Measurements from ENCODE around the gene NFU1.

NFU1 gene

DNA sequence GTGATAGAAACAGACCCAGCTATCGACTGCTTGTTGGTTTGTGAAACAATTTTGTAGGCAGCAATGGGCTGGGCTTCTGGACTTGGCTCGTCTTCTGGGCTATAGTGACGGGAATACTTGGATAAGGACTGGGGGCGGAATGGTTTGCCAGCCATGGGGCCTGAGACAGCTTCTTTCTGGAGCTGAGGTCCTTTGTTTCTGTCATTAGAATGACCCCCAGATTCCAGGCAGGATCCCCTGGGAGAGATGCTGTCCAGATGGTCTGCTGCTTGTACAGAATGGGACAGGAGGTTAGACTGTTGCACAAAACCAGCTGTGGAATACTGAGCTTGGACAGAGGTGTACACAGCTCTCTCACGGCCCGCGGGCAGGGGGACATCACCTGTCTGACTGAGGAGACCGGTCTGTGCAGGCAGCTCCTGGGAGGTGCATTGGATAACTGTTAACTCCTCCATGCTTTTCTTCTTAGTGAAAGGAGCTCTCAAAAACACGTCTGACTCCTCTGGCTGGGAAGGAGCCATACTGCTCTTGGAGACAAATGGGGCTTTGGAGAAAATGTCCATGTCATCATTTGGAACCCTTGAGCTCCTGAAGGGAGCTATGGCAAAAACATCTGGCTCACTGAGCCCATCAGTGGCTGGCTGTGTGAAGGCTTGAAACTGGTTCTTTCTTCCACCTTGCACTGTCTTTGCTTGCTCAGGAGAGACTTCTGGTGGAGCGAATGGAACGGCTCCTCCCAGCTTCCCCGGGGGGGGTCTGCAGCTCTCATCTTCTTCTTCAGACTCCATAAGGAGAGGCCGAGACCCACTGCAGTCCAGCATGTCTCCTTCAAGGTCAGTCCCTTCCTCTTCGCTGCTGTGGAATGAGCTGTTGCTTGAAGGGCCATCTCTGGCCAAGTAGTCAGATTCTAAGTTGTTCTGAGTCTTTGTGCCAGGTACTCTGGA lies 28.6 kb upstream of the NFU1 start:
- Histone ChIP-seq H3K9ac (ENCODE audit: low read depth, low read length) (no peak overlapping the region), H3K4me3 (ENCODE audit: low read depth, low read length) (no peak overlapping the region), H3K27me3 (ENCODE audit: control insufficient read depth, insufficient read depth, low read length) (no peaks in the 10 kb centered on the region), H3K4me1 (ENCODE audit: control insufficient read depth, insufficient read depth, low read length) (no peaks in the 10 kb centered on the region), H3K9me3 (ENCODE audit: control insufficient read depth, insufficient read depth, low read length) (no peaks in the 10 kb centered on the region), H3K36me3 (ENCODE audit: control insufficient read depth, insufficient read depth, low read length) (peaks cover 10% of the 10 kb centered on the region)

DNA sequence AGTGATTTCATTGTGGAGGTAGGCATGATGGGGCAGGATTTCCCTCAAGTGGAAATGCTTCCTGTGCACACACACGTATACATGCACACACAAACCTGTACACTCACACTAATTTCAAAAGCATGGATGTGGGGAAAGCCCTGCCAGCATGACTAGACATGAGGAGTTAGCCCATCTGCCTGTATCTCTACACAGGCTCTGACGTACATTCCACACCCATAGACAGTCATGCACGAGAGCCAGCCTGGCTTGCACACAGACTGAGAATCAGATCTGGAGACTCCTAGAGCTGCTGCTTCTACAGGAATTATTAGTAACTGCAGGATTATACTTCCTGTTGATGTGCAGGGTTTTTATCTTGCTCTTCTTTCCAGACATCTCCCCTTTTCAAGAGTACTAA lies 27.3 kb upstream of the NFU1 start:
- Histone ChIP-seq H3K36me3 (ENCODE audit: control insufficient read depth, insufficient read depth, low read length) (peaks cover 10% of the 10 kb centered on the region), H3K27me3 (ENCODE audit: control insufficient read depth, insufficient read depth, low read length) (no peaks in the 10 kb centered on the region), H3K9me3 (ENCODE audit: control insufficient read depth, insufficient read depth, low read length) (no peaks in the 10 kb centered on the region), H3K4me3 (ENCODE audit: low read depth, low read length) (no peak overlapping the region), H3K9ac (ENCODE audit: low read depth, low read length) (no peak overlapping the region), H3K4me1 (ENCODE audit: control insufficient read depth, insufficient read depth, low read length) (no peaks in the 10 kb centered on the region)

DNA sequence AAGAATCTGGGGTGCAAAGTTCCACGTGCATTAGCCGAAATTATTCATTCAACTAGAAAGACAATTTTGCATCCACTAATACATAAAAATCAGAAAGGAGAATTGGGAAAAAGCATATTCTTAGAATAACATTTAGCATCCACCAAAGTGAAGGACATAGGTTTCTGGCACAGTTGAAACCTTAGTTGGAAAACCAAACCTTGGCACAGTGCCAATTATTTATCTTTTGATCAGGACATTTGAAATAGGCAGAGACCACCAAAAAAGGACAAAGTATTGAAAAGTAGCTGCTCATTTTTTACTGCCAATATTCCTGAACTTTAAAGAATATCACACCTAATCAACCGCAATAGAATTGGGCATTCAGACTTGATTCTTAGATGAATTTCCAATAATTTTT lies 25.5 kb upstream of the NFU1 start:
- no peaks in the 10 kb centered on the region for H3K4me1 ChIP-seq (ENCODE audit: control insufficient read depth, insufficient read depth, low read length)
- peaks cover 10% of the 10 kb centered on the region for H3K36me3 ChIP-seq (ENCODE audit: control insufficient read depth, insufficient read depth, low read length)
- H3K4me3 ChIP-seq (ENCODE audit: low read depth, low read length): no peak overlapping the region
- no peaks in the 10 kb centered on the region for H3K27me3 ChIP-seq (ENCODE audit: control insufficient read depth, insufficient read depth, low read length)
- H3K9ac ChIP-seq (ENCODE audit: low read depth, low read length): no peak overlapping the region
- H3K9me3 ChIP-seq (ENCODE audit: control insufficient read depth, insufficient read depth, low read length): no peaks in the 10 kb centered on the region

DNA sequence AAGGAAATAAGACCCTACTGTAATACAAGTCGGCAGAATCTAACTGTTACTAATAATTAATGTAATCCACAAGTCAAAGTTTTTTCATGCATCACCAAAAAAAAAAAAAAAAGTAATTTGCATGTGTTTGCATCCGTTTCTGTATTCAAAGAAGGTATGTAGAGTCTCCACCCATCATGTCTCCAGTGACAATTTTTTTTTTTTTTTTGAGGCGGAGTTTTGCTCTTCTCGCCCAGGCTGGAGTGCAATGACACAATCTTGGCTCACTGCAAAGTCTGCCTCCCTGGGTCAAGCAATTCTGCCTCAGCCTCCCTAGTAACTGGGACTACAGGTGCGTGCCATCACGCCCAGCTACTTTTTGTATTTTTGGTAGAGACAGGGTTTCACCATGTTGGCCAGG lies 24.2 kb upstream of the NFU1 start:
- peaks cover 10% of the 10 kb centered on the region for H3K36me3 ChIP-seq (ENCODE audit: control insufficient read depth, insufficient read depth, low read length)
- no peak overlapping the region for H3K4me3 ChIP-seq (ENCODE audit: low read depth, low read length)
- no peaks in the 10 kb centered on the region for H3K9me3 ChIP-seq (ENCODE audit: control insufficient read depth, insufficient read depth, low read length)
- no peaks in the 10 kb centered on the region for H3K27me3 ChIP-seq (ENCODE audit: control insufficient read depth, insufficient read depth, low read length)
- H3K4me1 ChIP-seq (ENCODE audit: control insufficient read depth, insufficient read depth, low read length): no peaks in the 10 kb centered on the region
- no peak overlapping the region for H3K9ac ChIP-seq (ENCODE audit: low read depth, low read length)

DNA sequence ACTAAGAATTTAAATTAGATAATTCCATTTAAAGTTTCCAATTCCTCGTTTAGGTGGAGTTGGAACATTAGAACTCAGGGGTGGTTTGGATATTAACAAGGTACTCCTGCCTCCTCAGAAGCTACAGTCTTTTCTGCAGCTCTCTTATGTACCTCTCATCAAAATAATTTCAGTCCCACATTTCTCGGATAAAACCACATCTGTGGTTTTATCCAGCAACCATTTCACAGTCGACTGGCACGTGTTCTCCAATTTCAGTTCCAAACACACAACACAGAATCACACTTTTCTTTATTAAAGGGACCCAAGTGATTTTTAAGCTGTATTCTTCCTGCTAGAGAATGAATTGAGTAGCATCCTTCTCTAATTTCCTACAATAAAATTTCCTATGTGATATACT lies 22.7 kb upstream of the NFU1 start:
- H3K4me1 ChIP-seq (ENCODE audit: control insufficient read depth, insufficient read depth, low read length): no peaks in the 10 kb centered on the region
- no peaks in the 10 kb centered on the region for H3K36me3 ChIP-seq (ENCODE audit: control insufficient read depth, insufficient read depth, low read length)
- H3K4me3 ChIP-seq (ENCODE audit: low read depth, low read length): no peak overlapping the region
- H3K9ac ChIP-seq (ENCODE audit: low read depth, low read length): no peak overlapping the region
- no peaks in the 10 kb centered on the region for H3K27me3 ChIP-seq (ENCODE audit: control insufficient read depth, insufficient read depth, low read length)
- no peaks in the 10 kb centered on the region for H3K9me3 ChIP-seq (ENCODE audit: control insufficient read depth, insufficient read depth, low read length)

DNA sequence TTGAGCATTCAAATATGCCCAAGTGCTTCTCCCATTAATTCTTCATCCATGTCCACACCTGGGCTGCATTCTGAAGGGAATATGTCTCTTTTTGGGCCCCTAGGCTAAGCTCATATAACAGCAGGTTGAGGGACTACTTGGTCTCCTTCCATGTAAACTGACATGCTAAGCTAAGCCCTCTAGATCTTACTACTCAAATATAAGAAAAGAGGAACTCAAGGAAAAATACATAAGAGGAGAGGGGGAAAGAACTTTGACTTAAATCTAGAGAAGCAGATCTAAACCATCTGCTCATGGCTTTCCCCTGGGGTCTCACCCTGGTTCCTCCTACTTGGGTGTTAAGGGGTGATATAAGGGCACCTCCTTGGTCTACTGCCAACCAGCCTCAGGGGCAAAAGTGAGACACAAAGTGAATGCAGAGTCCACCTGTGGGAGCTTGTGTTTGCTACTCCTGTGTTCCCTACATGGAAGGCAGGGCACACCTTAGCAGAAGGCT lies 19.8 kb upstream of the NFU1 start:
- Histone ChIP-seq H3K36me3 (ENCODE audit: control insufficient read depth, insufficient read depth, low read length) (no peaks in the 10 kb centered on the region), H3K9ac (ENCODE audit: low read depth, low read length) (no peak overlapping the region)

DNA sequence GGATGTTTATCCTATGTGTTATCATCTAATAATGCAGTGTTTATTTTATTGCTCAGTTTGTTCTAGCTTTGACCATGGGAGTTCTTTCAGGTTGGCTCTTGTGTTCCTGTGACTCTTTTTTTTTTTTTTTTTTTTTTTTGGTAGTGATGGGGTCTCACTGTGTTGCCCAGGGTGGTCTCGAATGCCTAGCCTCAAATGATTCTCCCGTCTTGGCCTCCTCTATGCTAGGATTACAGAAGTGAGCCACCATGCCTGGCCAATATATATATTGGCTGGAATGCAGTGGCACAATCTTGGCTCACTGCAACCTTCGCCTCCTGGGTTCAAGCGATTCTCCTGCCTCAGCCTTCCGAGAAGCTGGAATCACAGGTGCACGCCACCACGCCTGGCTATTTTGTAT lies 18.9 kb upstream of the NFU1 start:
- Histone ChIP-seq H3K36me3 (ENCODE audit: control insufficient read depth, insufficient read depth, low read length) (no peaks in the 10 kb centered on the region), H3K9me3 (ENCODE audit: control insufficient read depth, insufficient read depth, low read length) (no peaks in the 10 kb centered on the region), H3K4me1 (ENCODE audit: control insufficient read depth, insufficient read depth, low read length) (peaks cover 6% of the 10 kb centered on the region), H3K27me3 (ENCODE audit: control insufficient read depth, insufficient read depth, low read length) (no peaks in the 10 kb centered on the region), H3K9ac (ENCODE audit: low read depth, low read length) (no peak overlapping the region), H3K4me3 (ENCODE audit: low read depth, low read length) (no peak overlapping the region)

More for the DNA sequence above, 19.8 kb upstream of the NFU1 start:
- no peak overlapping the region for H3K4me3 ChIP-seq (ENCODE audit: low read depth, low read length)
- no peaks in the 10 kb centered on the region for H3K27me3 ChIP-seq (ENCODE audit: control insufficient read depth, insufficient read depth, low read length)
- peaks cover 2% of the 10 kb centered on the region for H3K4me1 ChIP-seq (ENCODE audit: control insufficient read depth, insufficient read depth, low read length)
- no peaks in the 10 kb centered on the region for H3K9me3 ChIP-seq (ENCODE audit: control insufficient read depth, insufficient read depth, low read length)

DNA sequence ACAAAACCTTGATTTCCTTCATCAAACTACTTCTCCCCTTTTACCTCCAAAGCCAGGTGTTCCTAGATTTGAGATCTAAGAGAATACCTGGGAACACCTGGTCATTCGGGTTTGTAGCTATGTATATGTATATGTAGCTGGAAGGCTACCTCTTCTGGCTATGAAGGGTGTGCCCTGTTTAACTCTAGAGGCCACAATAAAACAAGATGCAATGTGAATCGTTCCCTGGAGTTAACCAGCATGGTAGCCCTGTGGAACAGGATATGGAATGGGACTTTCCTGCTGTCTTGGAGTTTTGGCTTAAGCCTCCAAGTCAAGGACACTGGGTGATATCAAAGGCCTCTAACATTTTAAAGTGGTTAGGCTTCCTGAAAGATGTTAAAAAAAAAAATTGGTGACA lies 17.7 kb upstream of the NFU1 start:
- Histone ChIP-seq H3K36me3 (ENCODE audit: control insufficient read depth, insufficient read depth, low read length) (no peaks in the 10 kb centered on the region), H3K27me3 (ENCODE audit: control insufficient read depth, insufficient read depth, low read length) (no peaks in the 10 kb centered on the region), H3K4me1 (ENCODE audit: control insufficient read depth, insufficient read depth, low read length) (peaks cover 16% of the 10 kb centered on the region)

DNA sequence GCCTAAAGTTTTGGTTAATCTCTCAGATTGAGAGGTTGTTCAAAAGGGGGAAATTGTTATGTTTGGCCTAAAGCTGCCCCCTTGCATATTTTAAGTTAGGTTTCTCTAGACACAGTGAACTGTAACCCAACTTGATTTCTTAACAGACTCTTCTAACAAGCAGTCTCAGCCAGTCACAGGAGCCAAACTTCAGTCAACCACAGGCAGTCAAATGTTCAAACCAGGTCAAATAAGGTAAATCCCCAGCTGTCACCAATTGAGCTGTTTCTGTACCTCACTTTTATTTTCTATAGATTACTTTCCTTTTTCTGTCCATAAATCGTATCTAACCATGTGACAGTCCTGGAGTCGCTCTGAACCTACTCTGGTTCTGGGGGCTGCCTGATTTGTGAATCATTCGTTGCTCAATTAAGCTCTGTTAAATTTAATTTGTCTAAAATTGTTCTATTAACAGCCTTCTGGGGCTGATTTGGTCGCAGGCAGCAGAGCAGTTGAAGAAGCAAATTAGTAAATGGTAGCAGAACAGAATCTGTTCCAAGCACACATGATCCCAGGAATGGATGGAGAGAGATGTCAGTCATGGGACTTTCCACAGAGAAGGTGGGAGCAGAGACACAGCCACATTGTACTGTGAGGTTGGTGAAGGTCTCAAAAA lies 16.4 kb upstream of the NFU1 start:
- no peaks in the 10 kb centered on the region for H3K36me3 ChIP-seq (ENCODE audit: control insufficient read depth, insufficient read depth, low read length)
- H3K27me3 ChIP-seq (ENCODE audit: control insufficient read depth, insufficient read depth, low read length): no peaks in the 10 kb centered on the region
- H3K9me3 ChIP-seq (ENCODE audit: control insufficient read depth, insufficient read depth, low read length): no peaks in the 10 kb centered on the region
- H3K4me1 ChIP-seq (ENCODE audit: control insufficient read depth, insufficient read depth, low read length): peaks cover 20% of the 10 kb centered on the region
- no peak overlapping the region for H3K4me3 ChIP-seq (ENCODE audit: low read depth, low read length)
- no peak overlapping the region for H3K9ac ChIP-seq (ENCODE audit: low read depth, low read length)

More for the DNA sequence above, 17.7 kb upstream of the NFU1 start:
- Histone ChIP-seq H3K9ac (ENCODE audit: low read depth, low read length) (no peak overlapping the region), H3K9me3 (ENCODE audit: control insufficient read depth, insufficient read depth, low read length) (no peaks in the 10 kb centered on the region), H3K4me3 (ENCODE audit: low read depth, low read length) (no peak overlapping the region)

DNA sequence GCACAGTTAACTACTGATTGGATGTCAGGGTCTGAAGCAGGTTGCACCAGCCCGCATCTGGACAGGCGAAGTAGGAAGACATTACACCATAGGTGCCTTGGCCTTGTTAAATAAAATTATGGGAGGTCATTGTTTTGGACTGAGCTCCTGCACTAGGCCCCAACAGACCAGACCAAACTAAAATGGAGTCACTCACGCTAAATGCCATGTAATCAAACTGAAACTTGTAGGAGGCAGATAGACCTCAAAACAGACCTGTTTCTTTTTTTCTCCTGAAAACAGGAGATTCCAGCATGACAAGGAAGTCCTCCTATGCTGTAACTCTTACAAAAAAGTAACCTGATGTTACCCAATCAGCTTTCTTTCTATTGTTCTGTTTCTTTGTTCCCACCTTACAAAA lies 15.5 kb upstream of the NFU1 start:
- no peak overlapping the region for H3K4me3 ChIP-seq (ENCODE audit: low read depth, low read length)
- peaks cover 20% of the 10 kb centered on the region for H3K4me1 ChIP-seq (ENCODE audit: control insufficient read depth, insufficient read depth, low read length)
- H3K9ac ChIP-seq (ENCODE audit: low read depth, low read length): no peak overlapping the region
- no peaks in the 10 kb centered on the region for H3K36me3 ChIP-seq (ENCODE audit: control insufficient read depth, insufficient read depth, low read length)
- no peaks in the 10 kb centered on the region for H3K27me3 ChIP-seq (ENCODE audit: control insufficient read depth, insufficient read depth, low read length)
- no peaks in the 10 kb centered on the region for H3K9me3 ChIP-seq (ENCODE audit: control insufficient read depth, insufficient read depth, low read length)

DNA sequence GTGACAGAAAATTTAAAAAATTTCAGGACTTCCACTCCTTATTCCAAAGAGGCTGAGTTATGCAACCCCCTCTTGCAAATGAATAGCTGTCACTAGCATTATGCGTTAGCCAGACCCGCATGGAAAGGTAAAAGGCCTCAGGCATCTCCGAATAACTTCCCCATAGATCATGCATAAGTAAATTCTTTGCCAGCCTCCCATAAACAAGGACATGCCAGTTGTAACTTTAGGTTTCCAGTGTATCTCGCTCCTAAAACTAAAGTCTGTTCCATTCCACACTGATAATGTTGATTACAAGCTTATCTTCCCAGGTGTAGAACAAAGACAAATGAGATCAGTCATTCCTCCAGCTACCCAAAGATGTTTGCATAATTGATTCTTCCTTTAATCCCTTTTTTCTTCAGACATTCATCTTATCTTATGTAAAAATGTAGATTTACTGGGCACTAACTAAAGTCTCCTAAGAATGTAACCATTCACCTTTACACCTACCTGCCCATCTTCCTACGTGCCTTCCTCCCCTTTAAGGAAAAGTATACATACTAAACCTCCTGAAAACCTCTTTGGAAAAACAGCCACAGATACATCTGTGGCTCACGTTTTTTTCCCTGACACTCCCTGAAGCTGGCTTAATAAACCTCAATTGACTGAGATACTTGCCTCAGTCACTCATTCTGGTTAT lies 13.6 kb upstream of the NFU1 start:
- Histone ChIP-seq H3K4me3 (ENCODE audit: low read depth, low read length) (peak overlapping the region; percentile 14), H3K36me3 (ENCODE audit: control insufficient read depth, insufficient read depth, low read length) (no peaks in the 10 kb centered on the region), H3K9me3 (ENCODE audit: control insufficient read depth, insufficient read depth, low read length) (no peaks in the 10 kb centered on the region), H3K27me3 (ENCODE audit: control insufficient read depth, insufficient read depth, low read length) (no peaks in the 10 kb centered on the region), H3K9ac (ENCODE audit: low read depth, low read length) (no peak overlapping the region), H3K4me1 (ENCODE audit: control insufficient read depth, insufficient read depth, low read length) (peaks cover 20% of the 10 kb centered on the region)
